GM19099 (cell line): ENCODE measurements around the gene NAPSA.

Experiments
- POLR2A ChIP-seq: IDR thresholded peaks from 3 replicates; pipeline ENCODE4 v1.6.1; 2011; ENCODE audit warnings: low read depth; ENCODE audit not compliant: insufficient read length; ENCODE audit errors: extremely low read depth

The NAPSA gene

GRCh38 chr19:50317115-50317514 lies 48.3 kb downstream of the NAPSA start:
- no peak for TF ChIP-seq POLR2A

- TF ChIP-seq POLR2A, result no peak
These were observed 49.5 kb downstream of the NAPSA start for GRCh38 chr19:50315773-50316448.

- TF ChIP-seq POLR2A, result no peak
These were observed 50.4 kb downstream of the NAPSA start for GRCh38 chr19:50314724-50315708.

GRCh38 chr19:50313812-50314536 lies 51.5 kb downstream of the NAPSA start:
- no peak for TF ChIP-seq POLR2A

GRCh38 chr19:50312967-50313811 lies 52.2 kb downstream of the NAPSA start:
- no peak for TF ChIP-seq POLR2A

GRCh38 chr19:50311723-50312635 lies 53.5 kb downstream of the NAPSA start:
- TF ChIP-seq POLR2A, result no peak

GRCh38 chr19:50310759-50311465 lies 54.5 kb downstream of the NAPSA start:
- TF ChIP-seq POLR2A, result no peak

GRCh38 chr19:50309396-50310125 lies 55.9 kb downstream of the NAPSA start:
- no peak for TF ChIP-seq POLR2A

GRCh38 chr19:50308991-50309390 lies 56.4 kb downstream of the NAPSA start:
- no peak for TF ChIP-seq POLR2A
